GM19035 (cell line): ENCODE results near the gene HLA-DPA1.

Experiments
- ATAC-seq: cut with Tn5 transposase; IDR thresholded peaks from one replicate; pipeline ENCODE4 v1.9.1; 2021; ENCODE audit not compliant: unreplicated experiment

HLA-DPA1 gene

GRCh38 chr6:33088931-33089620 lies 15.6 kb upstream of the HLA-DPA1 start:
- no peak for ATAC-seq

- ATAC-seq: no peak
Measured at GRCh38 chr6:33088258-33088930, 14.9 kb upstream of the HLA-DPA1 start.

- no peak for ATAC-seq
Measured at GRCh38 chr6:33085627-33086026, 12.2 kb upstream of the HLA-DPA1 start.

- no peak for ATAC-seq
Measured at GRCh38 chr6:33082702-33083101, 9.3 kb upstream of the HLA-DPA1 start.

GRCh38 chr6:33081098-33081824 lies 7.8 kb upstream of the HLA-DPA1 start:
- no peak for ATAC-seq

- no peak for ATAC-seq
Measured at GRCh38 chr6:33080127-33081089, 7.0 kb upstream of the HLA-DPA1 start.

- no peak for ATAC-seq
Measured at GRCh38 chr6:33079580-33079979, 6.1 kb upstream of the HLA-DPA1 start.

- no peak for ATAC-seq
Measured at GRCh38 chr6:33078919-33079521, 5.6 kb upstream of the HLA-DPA1 start.

DNA sequence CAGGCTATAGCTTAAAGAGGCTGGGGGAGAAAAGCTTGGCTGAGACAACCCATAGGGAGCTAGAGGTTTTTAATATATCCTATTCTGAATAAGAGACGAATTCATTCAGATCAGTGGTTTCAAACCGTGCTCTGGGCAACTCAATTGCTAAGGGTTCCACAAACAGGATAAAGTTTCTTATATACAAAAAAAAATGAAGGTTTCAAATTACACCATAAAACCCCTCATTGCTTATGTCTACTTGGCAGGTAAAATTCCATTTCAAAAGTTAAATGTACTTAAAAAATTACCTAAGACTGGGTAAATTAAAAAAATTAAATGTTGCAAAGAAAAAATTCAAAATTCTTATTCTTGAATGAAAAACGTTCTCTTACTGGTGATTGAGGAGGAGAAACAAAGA lies 5.0 kb upstream of the HLA-DPA1 start:
- ATAC-seq: no peak

- no peak for ATAC-seq
Measured at GRCh38 chr6:33077908-33078307, 4.5 kb upstream of the HLA-DPA1 start.

GRCh38 chr6:33076406-33076934 lies 3.0 kb upstream of the HLA-DPA1 start:
- no peak for ATAC-seq

DNA sequence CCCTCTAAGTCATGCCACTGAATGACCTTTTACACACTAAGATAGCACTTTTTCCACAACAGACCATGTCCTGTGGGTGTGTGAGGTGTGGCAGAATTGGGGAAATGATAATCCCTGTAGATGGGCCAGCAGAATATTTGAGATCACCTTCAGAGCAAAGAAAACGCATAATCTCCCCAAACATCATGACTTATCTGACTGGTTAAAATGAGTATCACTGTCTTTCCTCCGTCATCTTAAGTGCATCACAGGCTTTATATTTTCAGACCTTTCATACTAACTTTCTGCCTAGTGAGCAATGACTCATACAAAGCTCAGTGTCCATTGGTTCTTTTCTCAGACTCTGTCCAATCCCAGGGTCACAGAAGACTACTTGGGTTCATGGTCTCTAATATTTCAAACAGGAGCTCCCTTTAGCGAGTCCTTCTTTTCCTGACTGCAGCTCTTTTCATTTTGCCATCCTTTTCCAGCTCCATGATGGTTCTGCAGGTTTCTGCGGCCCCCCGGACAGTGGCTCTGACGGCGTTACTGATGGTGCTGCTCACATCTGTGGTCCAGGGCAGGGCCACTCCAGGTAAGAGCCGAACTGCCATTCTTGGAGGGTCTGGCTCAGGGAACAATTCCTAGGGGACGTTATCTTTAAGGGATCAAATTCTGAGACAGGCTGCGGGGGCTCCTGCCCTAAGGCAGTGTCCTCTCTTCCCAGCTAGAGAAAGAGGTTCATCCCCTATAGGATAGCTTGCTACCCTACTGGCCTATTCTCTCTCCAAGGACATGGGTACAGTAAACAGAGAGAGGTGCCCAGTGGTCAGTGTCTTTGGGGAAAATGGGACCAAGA lies 2.3 kb upstream of the HLA-DPA1 start, which contains the start of gene HLA-DPB1:
Gene HLA-DPB1 (plus strand): TSS at position 423 of the 838 bp plus-strand sequence. CDS start 52 bp downstream, at position 475.
- ATAC-seq: peak; percentile 79

- ATAC-seq: peak; percentile 11
Measured at GRCh38 chr6:33075208-33075567, 1.7 kb upstream of the HLA-DPA1 start.

DNA sequence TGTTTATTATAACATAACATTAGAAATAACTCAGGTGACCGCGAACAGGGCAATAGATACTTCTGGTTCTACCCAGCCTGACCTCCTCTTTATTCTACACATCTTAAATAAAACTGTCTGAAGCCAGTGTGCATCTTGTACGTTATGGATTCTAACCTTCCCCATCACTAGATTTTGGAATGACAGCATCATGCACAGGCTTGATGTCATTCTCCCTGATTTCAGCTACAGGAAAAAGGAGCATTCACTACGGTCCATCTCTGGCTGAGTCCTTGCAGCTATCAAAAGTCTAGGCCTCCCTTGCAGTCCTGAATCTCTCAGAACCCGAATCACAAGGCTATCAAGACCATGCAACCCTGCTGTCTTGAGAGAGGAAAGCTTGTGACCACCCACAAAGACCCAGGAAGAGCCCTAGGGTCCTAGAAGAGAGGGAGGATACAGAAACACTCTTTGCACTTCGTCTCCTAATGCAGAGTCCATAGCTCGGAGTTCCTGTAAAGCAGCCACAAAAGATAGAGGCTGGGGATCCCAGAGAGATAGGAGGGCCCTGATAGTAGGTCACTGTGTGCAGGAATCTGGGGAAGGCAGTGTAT lies 845 bp downstream of the HLA-DPA1 start:
- no peak for ATAC-seq

DNA sequence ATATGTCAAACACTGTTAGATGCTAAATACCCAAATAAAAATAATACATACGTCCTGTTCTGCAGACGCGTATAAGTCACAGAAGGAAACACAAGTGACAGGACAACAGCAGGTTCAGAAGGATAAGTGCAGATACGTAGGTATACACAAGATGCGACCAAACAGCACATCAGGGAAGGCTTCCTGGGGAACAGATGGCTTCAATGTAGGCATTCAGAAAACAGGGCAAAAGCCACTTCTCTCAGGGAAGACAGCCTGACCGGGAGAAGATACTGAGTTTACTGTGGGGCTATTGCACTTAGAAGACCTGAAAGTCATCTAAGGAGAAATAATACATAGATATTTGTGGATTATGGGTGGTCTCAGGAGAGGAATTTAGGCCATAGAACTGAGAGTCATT lies 1.9 kb downstream of the HLA-DPA1 start:
- no peak for ATAC-seq

DNA sequence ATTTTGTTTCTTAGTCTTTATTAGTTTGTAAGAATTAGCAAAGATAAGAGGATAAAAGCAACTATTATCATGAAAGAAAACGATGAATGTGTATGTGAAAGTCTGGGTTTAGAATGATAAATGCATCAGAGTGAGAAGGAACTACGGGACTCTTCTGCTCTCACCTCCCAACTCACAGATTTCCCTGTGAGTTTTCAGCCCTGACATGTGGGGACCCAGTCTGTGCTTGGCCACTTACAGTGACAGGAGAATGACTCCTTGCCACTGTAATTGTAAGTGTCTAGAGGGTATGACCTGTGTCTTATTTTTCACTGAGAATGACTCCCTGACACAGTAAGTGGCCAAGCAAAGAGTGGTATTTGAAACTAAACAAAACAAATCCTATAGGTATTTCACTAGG lies 2.5 kb downstream of the HLA-DPA1 start:
- no peak for ATAC-seq

GRCh38 chr6:33069021-33069738 lies 4.3 kb downstream of the HLA-DPA1 start:
- ATAC-seq: no peak

- ATAC-seq: no peak
Measured at GRCh38 chr6:33066917-33067521, 6.4 kb downstream of the HLA-DPA1 start.
